ENCODE measurements around the gene DOCK4. TPM values are rescaled to one million over a fixed set of nuclear protein-coding genes. Genes with fewer than 3 reads are reported as not detected.

The DOCK4 gene
- total RNA-seq, 2 donors from 2014 or later, result 0.21 to 1.1 TPM

DNA sequence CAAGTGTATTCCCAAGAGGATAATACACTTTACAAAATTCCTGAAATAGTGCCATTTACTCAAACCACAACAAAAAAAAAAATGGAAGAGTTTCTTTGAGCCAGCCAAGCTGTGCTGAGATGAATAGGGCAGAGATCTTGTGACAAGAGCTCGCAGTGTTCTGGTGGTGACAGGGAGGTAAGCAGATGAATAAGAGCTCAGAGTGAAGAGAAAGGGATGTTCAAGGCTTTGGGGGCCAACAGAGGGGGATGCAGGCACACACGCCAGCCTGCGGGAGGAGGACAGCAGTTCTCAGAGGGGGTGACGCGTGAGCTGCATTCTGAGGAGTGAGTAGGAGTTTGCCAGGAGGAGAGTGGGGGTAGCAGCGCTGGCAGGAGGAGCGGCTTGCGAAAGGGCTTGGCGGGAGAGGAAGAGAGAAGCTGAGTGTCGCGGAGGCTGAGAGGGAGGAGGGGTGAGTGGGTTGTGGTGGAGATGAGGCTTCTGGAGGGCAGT is 449.5 kb downstream of the DOCK4 start:
- no peak for DNase-seq (ENCODE audit: low spot score in 2 of 2)
- Mint-ChIP-seq H3K36me3 (no peaks in the 10 kb centered on the region), H3K27ac (peak overlapping the region in 1 of 2 donors; percentile 10), H3K9me3 (no peaks in the 10 kb centered on the region)
- ATAC-seq, result no peak

DNA sequence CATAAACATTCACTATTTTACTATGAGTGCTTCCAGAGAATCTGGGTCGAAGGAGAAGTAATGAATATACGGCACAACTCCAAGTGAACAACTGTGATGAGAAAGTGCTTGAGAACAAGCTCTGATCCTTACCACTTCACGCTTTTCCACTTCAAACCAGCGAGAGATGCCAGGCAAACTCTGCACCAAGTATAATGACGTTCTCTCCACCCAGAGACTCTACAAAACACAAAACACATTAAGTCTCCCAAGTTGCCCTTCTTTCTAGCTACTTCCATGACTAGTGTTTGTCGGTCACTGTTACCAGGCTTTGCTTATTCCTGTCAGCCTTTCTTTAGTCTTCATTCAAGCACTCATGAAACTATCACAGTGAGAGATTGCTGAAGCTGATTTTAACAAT is 450.8 kb downstream of the DOCK4 start:
- Mint-ChIP-seq H3K27ac (no peak overlapping the region), H3K36me3 (no peaks in the 10 kb centered on the region), H3K9me3 (no peaks in the 10 kb centered on the region)
- ATAC-seq, result no peak
- no peak for DNase-seq (ENCODE audit: low spot score in 2 of 2)

DNA sequence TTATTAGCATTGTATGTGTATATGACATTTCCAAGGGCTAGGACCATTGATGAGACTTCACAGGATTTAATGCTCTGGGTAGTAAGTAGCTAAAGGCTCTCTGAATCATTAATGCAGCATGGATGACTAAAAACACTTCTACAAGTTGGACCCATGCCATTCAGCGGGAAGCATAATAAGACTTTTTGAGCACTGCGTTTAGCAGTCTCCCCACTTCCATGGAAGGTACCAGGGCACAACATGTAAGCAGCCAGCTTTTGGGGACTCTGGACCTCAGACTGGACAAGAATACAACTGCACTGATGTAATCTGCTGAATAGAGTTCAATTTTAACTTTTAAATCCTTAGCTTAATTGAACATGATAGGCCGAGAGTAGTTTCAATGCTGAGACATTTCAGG is 452.2 kb downstream of the DOCK4 start:
- ATAC-seq (no peak), DNase-seq (ENCODE audit: low spot score in 2 of 2) (no peak)
- no peak overlapping the region for H3K27ac Mint-ChIP-seq
- no peaks in the 10 kb centered on the region for H3K36me3 Mint-ChIP-seq
- no peaks in the 10 kb centered on the region for H3K9me3 Mint-ChIP-seq

DNA sequence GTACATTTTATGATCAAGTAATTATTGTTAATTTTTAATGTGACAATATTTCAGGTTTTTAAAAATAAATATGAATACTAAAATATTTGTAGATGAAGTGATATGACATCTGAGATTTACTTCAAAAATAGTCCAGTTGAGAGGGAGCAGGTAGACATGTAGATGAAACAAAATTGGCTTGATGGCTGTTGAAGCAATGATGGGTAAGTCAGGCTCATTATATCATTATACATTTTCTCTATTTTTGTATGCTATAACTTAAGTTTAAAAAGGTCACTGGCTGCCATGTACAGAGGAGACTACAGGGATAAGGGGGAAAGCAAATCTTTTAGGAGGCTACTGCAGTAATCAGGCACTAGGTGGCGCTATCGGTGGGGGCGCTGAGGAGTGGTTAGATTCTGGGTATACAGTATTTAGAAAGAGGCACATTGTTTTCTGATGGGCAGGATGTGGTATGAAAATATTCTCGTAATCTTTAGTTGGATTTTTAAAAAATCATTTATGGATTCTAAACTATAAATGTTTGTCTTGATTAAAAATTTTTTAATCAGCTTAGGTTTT is 454.1 kb downstream of the DOCK4 start:
- DNase-seq (ENCODE audit: low spot score in 2 of 2) (peak in 1 of 2 donors; percentile 76), ATAC-seq (peak; percentile 61 to 76)
- Mint-ChIP-seq H3K36me3 (no peaks in the 10 kb centered on the region), H3K9me3 (no peaks in the 10 kb centered on the region), H3K27ac (no peak overlapping the region)

DNA sequence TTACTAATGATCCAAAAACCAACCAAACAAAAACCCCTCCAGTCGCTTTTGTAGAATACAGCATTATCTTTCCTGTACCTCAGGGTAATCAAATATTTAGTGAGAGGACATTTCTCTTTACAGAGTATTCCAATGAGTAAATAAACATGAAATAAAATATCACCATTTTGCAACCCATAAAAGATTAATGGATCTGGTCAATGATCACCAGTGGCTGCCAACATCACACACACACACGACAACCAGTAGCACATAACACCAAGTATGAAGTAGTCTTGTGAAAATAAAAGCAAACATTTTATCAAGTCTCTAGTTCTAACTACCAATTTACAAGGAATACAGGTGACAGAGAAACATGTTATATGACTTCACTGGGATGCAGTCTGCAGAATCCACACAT is 455.3 kb downstream of the DOCK4 start:
- no peak for DNase-seq (ENCODE audit: low spot score in 2 of 2)
- Mint-ChIP-seq H3K9me3 (no peaks in the 10 kb centered on the region), H3K36me3 (no peaks in the 10 kb centered on the region), H3K27ac (no peak overlapping the region)
- no peak for ATAC-seq

DNA sequence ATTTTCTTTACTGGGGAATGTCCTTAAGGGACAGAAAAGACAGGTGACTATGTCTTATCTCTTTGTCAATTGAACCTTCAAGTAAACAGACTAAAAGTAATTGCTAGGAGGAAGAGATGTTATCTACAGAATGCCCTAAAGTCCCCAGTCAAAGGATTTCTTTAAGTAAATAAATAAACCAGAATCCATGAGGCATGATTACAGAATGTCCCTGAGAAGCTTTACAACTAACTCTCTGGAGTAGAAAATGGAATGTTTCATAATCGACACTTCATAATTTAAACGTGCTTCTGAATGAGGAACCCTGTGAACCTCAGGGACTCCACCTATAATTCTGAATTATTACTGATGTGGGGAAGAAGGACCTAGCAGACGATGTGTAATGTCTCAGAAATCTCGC is 456.0 kb downstream of the DOCK4 start:
- ATAC-seq (no peak), DNase-seq (ENCODE audit: low spot score in 2 of 2) (no peak)
- H3K36me3 Mint-ChIP-seq, result no peaks in the 10 kb centered on the region
- no peaks in the 10 kb centered on the region for H3K9me3 Mint-ChIP-seq
- H3K27ac Mint-ChIP-seq, result no peak overlapping the region

DNA sequence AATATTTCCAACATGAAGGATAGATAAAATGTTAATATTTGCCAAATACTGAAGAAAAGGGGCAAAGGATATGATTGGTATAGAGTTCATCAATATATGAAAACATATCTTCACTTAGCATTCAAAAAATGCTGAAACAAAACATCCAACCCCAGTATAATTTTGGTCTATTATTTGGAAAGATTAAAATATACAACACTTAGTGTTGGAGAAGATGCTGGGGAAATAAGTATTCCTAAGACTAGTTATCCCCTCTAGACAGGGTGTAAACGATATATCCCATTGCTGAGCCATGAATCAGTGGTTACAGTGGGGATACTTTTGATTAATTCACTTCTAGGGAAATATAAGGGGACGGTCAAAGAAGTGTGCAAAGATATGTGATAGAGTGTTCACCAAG is 456.6 kb downstream of the DOCK4 start:
- Mint-ChIP-seq H3K27ac (no peak overlapping the region), H3K9me3 (no peaks in the 10 kb centered on the region), H3K36me3 (no peaks in the 10 kb centered on the region)
- ATAC-seq, result no peak
- DNase-seq (ENCODE audit: low spot score in 2 of 2), result no peak

DNA sequence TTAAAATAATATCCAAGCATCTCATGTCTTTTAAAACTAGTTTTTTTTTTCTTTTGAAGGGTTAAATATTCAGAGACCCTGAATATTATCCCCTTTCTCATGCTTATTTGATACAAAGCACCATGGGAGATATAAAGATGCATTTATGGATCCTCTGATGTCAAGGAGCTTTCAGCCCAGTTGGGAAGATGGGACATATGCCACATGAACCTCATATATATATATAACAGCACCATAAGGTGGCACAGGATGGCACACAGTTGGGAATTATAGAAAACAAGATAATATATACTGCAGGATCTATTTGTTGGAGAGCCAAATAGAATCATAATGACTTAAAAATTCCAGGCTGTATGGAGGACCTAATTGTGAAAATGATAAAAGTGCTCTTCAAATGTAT is 458.5 kb downstream of the DOCK4 start:
- DNase-seq (ENCODE audit: low spot score in 2 of 2), result no peak
- H3K9me3 Mint-ChIP-seq, result no peaks in the 10 kb centered on the region
- no peak for ATAC-seq
- no peak overlapping the region for H3K27ac Mint-ChIP-seq
- H3K36me3 Mint-ChIP-seq, result no peaks in the 10 kb centered on the region

DNA sequence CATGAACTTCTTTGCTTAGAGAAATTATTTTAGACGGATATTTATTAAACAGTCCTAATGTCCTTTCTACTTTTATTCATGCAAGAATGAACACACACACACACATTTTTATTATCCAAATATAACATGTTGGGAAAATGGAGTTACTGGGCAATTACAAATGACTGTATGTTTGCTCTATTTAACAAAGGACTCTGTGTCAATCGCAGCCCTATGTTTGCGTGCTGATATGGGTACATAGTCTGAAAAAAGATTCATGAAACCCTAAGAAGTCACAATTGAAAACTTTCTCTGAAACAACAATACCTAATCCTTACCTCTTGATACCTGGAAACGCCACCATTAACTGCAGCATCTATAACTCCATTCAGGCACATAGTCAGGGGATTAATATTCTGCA is 459.2 kb downstream of the DOCK4 start:
- no peak for ATAC-seq
- DNase-seq (ENCODE audit: low spot score in 2 of 2), result no peak
- Mint-ChIP-seq H3K27ac (no peak overlapping the region), H3K36me3 (no peaks in the 10 kb centered on the region), H3K9me3 (no peaks in the 10 kb centered on the region)

DNA sequence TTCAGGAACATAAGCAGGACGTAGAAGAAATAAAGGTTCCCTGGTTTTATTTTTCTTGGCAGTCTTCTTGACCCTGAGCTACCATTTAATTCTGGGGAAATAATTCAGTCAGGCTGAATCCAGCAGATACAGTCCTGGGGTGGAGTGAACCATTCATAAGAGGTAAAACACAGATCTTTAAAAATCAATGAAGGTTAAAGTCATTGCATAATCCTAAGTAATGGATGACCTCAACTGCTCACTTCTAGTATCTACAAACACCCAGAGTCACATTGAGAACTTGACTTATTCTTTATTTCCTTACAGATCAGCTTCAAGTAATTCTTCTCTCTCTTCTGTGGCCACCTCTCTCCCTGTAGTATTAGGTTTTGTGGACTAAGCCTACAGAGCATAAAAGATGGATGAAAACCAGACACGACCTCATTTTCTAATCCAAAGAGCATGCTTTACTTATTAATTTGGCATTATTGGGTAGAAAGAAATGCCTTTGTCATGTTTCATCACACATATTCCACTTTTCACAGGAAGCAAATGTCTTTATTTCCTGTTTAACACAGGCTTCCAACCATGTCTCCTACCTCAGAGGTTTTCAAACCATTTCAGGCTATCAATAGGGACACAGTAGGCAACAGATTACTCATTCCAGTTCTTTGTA is 461.6 kb downstream of the DOCK4 start:
- Mint-ChIP-seq H3K27ac (no peak overlapping the region), H3K9me3 (no peaks in the 10 kb centered on the region), H3K36me3 (no peaks in the 10 kb centered on the region)
- DNase-seq (ENCODE audit: low spot score in 2 of 2) (no peak), ATAC-seq (no peak)

DNA sequence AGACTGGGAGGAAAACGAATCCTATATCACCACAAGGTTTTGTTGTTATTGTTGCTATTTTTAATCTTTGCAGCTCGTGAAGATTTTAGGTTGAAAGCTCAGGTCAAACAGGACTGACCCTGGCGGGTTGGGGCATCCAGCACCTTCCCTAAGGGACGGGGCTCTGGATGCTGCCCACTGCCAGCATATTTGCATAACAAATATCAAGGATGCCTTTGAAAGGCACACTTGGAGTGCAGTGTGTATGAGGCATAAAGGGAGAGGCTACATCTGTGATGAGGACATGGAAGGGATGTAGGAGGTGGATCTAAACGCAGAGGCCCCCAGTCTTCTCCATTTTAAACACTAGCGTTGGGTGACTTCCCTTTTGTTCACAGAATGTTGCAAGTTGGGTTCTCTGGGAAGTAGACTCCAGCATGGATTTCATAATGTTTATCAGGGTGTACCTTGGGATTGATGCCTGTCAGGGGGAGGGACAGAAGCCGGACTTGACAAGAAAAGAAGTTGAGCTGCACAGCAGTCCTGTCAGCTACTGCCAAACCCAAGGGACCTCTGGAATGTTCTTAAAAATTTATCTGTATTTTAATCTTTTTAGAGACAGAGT is 462.9 kb downstream of the DOCK4 start:
- DNase-seq (ENCODE audit: low spot score in 2 of 2), result no peak
- Mint-ChIP-seq H3K36me3 (no peaks in the 10 kb centered on the region), H3K9me3 (no peaks in the 10 kb centered on the region), H3K27ac (peak overlapping the region in 1 of 2 donors; percentile 55)
- ATAC-seq, result no peak

DNA sequence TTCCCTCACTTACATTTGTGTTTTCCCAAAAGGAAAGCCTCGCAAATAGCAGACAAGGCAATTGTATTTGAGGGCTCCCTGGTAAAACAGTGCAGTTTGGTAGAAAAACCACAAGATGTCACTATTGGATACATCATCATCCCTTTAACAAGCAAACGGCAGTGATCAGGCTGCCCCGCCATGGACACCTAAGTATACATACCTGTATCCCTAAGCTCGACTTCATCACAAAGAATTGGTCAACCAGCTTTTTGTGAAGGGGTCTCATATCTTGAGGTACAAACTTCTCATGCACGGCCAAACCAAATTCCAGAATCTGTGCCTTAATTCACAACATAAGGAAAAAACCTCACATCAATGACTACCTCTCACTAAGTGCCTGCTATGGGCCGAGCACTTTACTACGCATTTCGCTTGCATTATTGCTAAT is 464.4 kb downstream of the DOCK4 start:
- peak in 1 of 2 donors; percentile 30 for DNase-seq (ENCODE audit: low spot score in 2 of 2)
- H3K9me3 Mint-ChIP-seq, result no peaks in the 10 kb centered on the region
- no peaks in the 10 kb centered on the region for H3K36me3 Mint-ChIP-seq
- H3K27ac Mint-ChIP-seq, result no peak overlapping the region
- ATAC-seq, result peak; percentile 46 to 78

DNA sequence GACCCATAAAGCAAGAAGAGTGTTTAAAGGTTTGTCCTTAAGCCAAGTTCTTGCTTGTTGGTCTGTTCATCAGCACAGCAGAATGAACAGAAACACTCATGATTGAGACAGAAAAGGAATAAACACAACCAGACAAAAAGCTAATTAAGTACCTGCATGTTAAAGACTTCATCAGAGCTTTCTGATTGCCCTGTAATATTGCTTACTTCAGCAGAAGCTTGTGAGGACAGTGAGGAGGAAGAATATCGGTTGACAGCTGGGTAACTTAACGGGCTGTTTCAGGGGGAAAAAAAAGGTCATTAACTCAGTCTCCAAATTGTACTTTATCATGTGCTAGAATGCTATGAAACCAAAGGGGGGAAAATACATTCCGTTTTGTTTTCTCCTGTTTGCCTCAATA is 465.3 kb downstream of the DOCK4 start:
- no peak for ATAC-seq

DNA sequence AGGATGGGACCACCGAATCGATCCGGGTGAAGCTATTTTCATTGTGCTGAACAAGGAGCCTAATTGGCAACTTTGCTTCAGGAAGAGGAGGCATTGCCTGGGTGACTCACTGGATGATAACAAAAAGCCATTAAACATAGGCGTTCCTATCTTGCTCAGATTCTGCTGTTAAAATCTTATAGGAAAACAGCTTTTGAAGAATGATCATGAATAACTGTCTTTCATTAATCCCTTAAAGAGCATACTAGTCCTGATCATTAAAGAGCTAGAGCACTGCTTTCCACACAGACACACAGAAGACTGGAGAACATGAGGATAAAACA is 469.7 kb downstream of the DOCK4 start:
- DNase-seq (ENCODE audit: low spot score in 2 of 2) (no peak), ATAC-seq (no peak)
- H3K27ac Mint-ChIP-seq, result no peak overlapping the region
- H3K36me3 Mint-ChIP-seq, result no peaks in the 10 kb centered on the region
- H3K9me3 Mint-ChIP-seq, result no peaks in the 10 kb centered on the region

More for the DNA sequence above, 465.3 kb downstream of the DOCK4 start:
- DNase-seq (ENCODE audit: low spot score in 2 of 2), result no peak
- H3K27ac Mint-ChIP-seq, result no peak overlapping the region
- H3K36me3 Mint-ChIP-seq, result no peaks in the 10 kb centered on the region
- no peaks in the 10 kb centered on the region for H3K9me3 Mint-ChIP-seq

DNA sequence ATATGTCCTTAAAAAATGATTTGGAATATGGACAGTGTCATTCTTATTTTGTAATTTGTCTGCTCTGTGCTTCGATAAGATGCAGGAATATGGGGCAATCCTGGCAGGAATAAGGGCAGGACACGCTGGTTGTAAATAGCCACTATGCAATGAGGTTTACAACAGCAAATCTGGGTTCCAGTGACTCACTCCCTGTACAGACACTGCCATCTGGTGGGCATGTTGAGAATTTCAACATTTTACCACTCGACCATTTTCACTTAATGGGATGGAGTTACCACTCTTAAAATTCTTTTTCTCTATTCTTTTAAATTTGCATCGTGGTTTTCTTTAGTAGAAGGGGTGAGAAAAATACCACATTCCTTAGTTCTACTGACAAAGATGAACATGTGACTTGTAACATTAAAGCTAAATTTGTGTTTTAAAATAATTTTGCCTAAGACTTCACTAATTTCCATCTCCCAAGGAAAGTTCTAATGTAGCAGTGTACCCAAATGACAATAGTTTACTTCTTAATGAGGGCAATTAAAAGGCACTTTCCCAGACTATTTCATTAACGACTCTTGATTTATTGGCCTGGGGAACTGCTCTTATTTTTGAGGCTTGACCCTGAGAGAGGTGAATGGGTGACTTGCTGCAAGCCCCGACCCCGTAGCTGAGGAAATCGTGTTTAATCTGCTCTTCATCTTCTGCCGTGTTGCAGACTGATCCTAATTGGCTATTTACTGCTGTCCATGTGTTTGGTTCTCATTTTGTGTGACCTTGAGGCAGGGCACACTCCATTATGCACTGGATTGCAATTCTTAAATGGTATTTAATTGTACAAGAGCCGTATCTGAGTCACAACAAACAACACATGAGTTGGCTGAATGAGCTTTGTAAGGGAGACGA is 470.3 kb downstream of the DOCK4 start:
- DNase-seq (ENCODE audit: low spot score in 2 of 2), result peak in 1 of 2 donors; percentile 72
- ATAC-seq, result peak in 1 of 2 donors; percentile 47
- H3K27ac Mint-ChIP-seq, result no peak overlapping the region
- no peaks in the 10 kb centered on the region for H3K9me3 Mint-ChIP-seq
- H3K36me3 Mint-ChIP-seq, result no peaks in the 10 kb centered on the region

DNA sequence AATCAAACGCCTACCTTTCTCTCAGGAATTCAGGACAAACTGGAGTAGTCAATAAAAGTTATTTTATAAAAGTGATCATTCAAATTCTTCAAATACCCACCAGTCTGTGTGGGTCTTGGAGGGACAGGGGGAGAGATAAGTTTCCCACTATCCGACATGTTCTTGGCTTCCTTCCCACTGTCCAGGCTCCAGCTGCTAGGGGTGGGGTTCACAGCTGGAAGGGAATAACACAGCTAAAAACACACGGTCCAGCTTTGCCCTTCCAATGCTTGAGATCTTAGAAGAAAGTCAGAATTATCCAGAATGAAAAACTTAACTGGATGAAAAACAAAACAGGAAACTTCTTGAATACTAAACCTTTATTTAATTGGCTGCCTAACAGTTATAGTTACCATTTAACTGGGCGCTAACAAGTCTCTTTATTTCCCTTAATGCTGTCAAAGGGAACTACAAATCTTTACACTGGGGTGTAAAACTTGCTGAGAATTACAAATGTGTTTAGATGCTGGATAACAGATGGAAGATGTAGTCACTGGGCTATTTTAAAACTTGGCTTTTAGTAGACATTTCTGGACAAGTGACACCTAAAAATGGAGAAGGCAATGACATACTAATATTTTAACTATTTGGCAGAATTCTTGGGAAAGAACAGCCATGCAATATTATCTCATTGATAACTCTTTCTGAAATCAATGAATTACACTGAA is 471.1 kb downstream of the DOCK4 start:
- Mint-ChIP-seq H3K27ac (no peak overlapping the region), H3K9me3 (no peaks in the 10 kb centered on the region), H3K36me3 (no peaks in the 10 kb centered on the region)
- ATAC-seq, result no peak
- no peak for DNase-seq (ENCODE audit: low spot score in 2 of 2)

DNA sequence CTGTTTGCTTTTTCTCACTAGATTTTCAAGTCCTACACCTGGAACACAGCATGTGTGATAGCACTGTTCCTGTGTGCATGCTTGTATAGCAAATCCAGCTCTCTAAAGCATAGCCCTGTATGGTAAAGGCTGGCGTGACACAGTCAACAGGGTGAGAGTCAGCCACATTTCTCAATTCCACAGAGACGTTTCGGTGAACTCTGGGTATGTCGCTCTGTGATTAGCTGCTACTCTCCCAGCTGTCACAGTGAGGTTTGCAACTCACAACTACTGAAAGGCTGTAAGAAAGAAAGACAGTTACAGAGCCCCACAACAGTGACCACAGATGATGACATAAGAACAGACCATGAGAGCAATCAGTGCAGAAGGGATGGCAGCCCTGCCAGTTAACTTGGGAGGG is 473.3 kb downstream of the DOCK4 start:
- Mint-ChIP-seq H3K36me3 (no peaks in the 10 kb centered on the region), H3K9me3 (no peaks in the 10 kb centered on the region), H3K27ac (no peak overlapping the region)
- ATAC-seq, result no peak
- DNase-seq (ENCODE audit: low spot score in 2 of 2), result no peak
